HG02678 (cell line): ENCODE results near the gene ARMH1.
A peak's percentile ranks its signal among the peaks of the same experiment; 100 is the strongest.
"Not testable (repeated sequence)": the region's sequence is repeated elsewhere in the genome, so short reads cannot be mapped to it uniquely, and the experiment has no call there.

Source experiments
- ATAC-seq: cut with Tn5 transposase; IDR thresholded peaks from one replicate; pipeline ENCODE4 v1.9.1; 2021; ENCODE audit warnings: mild to moderate bottlenecking, moderate library complexity; ENCODE audit not compliant: unreplicated experiment

The ARMH1 gene

DNA sequence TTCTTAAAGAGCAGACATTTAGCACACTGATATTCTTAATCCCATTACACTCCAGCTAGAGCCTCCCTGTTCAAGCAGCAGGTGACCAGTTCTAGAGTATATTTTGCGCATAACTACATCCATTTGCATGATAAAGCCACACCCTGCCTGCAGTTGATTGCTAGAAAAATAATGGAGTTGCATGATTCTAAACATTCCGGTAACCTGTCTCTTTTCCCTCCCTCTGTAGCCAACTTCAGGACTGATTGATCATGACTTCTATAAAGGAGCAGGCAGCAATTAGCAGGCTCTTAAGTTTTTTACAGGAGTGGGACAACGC, 14.9 kb downstream of the ARMH1 start:
- ATAC-seq, result no peak

DNA sequence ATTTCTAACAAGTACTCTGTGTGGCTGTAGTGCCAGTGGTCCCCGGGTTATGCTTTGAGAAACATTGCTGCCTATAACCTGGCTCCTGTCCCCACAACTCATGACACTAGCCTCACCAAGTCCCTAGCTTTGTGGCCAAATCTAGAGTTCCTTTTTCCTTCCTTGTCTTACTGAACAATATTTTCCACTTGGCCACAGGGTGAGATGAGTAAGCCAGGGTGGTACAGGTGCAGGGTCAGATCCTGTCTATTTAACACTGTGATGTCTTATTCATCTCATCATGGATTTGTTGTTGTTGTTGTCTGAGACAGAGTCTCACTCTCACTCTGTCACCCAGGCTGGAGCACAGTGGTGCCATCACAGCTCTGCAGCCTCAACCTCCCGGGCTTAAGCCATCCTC, 18.6 kb downstream of the ARMH1 start:
- ATAC-seq, result no peak

DNA sequence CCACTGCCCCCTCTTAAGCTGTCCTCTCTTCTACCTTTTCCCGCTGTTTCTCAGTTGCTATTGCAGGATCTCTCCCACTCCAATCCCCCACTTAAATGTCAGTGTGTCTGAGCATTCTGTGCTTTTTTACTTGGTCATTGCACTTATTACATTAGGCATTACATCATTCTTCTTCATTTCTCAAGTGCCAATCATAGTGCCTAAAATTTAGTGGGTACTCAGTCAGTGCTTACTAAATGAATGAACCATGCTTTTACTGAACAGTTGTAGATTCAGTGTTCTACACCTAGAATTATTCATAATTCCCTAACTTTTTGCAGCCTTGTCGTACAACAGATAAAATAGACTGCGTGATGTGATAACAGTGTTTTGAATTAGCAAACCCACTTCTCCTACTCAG, 19.4 kb downstream of the ARMH1 start:
- no peak for ATAC-seq

DNA sequence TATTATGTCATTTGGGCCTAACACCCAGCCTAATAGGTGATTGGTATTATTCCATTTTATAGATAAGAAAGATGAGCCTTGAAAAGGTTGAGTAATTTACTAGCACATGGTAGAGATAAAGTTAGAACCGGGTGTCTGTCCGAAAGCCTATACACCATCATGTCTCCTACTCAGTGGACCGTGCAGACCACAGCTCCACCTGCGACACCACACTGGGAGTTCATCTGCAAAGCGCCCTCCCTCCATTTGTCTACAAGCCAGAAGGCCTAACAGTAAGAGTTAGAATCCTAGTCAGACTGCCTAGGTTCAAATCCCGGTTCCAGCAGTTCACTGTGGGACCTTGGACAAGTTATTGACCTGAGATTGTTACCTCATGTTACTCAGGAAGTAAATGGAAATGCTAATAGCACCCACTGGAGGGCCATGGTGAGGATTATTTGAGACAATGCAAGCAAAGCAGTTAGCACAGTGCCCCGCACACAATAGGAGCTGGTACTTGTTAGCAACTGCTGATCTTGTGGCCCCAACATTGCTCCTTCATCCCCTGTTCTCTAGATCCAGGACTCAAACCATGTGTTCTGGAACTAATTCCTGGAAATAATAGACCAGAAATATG, 20.5 kb downstream of the ARMH1 start:
- ATAC-seq, result peak; percentile 85

DNA sequence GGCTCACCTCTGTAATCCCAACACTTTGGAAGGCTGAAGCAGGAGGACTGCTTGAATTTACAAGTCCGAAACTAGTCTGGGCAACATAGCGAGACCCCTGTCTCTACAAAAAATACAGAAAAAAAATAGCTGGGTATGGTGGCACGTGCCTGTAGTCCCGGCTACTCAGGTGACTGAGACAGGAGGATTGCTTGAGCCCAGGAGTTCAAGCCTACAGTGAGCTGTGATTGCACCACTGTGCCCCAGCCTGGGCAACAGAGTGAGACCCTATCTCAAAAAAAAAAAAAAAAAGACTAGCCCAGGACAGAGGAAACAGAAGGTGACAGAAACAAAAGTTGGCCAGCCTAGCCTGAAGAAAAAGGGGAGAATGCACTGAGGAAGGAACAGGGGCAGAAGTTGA, 21.2 kb downstream of the ARMH1 start:
- ATAC-seq, result no peak

DNA sequence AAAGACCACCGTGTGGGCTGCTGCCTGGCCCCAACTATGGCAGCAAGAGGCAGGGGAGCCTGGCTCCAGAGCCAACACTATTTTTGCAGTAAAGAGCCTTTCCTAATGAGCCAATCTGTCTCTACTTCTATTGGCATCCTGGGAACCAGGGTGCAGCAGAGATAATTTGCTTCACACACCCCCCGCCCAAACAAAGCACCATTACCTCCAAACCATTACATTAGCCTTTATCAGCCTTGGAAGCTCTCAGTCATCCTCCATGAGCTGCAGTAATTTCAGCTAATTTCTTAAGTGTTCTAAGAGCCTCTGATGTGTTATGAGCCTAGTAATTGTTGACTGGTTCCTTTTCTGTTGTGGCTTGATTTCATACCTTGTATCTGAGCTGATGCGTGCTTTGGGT, 21.6 kb downstream of the ARMH1 start:
- ATAC-seq, result no peak

DNA sequence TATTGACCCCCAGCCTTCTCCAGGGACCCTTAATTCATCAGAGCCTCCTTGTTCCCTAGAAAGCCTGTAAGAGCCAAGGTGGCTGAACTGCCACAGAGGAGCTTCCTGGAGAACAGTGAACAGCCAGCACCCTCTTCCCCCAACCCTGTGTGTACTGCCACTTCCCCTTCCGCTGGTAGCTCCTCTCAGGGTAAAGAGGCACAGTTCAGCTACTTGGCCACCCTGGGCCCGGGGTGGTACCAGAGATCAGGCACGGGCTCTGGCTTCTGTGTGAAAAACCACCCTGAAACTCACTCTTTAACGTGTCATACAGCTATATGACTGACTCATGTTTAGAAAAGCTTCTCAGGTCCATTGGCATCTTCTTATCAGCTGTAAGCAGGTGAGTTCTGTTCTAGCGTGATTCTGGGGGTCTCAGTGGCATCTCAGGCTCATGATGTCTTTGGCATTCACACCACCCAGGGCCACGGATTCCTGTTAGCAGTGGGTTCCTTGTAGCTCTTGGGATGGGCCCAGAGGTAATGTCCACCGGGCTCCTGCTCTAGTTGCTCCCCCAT, 22.4 kb downstream of the ARMH1 start:
- ATAC-seq, result peak; percentile 41

DNA sequence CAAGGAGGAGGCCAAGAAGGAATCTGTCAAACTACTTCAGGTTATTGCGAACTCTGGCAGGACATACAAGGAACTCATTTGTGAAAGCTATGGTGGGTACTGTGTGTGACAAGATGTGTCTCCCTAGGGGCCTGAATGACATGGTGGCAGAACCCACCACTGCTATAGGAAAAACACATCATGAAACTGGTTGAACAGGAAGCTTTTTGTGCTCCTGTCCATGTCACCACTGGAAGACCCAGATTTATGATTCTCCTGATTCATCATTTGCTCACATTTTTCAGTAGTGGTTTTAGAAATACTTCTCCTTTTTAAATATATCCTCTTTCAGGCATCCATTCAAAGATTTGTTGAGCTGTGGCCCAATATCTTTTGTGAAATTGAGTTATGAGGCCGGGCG, 23.6 kb downstream of the ARMH1 start:
- ATAC-seq, result no peak

DNA sequence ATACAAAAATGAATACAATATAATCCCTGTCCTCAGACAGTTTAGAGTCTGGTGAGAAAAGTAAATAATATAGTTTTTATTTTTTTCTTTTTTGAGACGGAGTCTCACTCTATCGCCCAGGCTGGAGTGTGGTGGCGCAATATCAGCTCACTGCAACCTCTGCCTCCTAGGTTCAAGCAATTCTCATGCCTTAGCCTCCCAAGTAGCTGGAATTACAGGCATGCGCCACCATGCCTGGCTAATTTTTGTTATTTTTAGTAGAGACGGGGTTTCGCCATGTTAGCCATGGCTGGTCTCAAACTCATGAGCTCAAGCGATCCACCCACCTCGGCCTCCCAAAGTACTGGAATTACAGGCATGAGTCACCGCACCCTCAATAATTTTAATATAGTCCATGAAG, 24.9 kb downstream of the ARMH1 start:
- not testable (repeated sequence) for ATAC-seq

DNA sequence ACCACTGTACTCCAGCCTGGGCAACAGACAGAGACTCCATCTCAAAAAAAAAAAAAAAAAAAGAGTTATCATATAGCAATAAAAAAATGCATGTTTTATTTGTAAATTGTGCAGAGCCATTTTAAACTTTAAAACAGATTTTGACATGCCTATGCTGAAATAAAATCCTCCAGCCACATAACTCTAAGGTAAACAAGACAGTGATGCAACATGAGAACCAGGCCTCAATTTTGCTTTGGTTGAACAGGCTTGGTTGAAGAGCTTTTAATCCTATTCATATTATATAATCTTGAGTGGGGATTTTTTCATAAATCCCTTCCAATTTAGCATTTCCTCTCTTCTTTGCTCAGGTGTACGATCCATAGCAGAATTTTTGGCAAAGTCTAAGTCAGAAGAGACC, 26.1 kb downstream of the ARMH1 start:
- no peak for ATAC-seq

DNA sequence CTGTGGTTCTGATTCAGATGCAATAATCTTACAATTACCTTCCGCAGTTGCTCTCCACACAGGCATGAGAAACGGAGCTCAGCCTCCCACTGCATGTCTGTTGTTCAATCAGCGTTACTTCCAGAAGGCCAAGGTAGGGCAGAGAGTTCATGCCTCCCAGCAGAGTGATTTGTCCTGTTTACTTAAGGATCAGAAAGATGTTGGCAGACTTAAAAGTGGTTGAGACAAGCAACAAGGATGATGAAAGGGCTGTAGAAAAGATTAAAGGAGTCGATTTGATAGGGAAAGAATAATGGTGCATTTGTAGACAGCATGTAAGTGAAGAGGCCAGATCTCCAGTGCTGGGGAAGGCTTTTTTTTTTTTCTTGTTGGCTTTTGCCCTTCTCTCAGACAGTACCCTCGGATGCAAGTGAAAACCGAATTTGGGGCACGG, 26.6 kb downstream of the ARMH1 start:
- no peak for ATAC-seq

DNA sequence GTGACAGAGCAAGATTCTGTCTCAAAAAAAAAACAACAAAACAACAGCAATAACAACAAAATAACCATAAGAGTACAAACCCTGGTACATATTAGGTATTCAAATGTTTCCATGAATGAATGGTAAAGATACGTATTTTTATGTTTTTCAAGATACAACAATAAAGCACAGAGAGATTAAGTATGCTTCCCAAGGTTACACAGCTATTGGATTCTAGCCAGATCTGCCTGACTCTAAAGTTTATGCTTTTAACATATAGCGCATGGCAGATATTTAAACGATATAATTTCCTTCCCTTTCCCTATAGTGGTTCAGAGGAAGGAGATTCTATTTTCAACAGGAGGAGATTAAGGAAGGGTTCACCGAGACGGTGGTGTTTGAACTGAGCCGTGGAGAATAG, 31.0 kb downstream of the ARMH1 start:
- ATAC-seq, result no peak

DNA sequence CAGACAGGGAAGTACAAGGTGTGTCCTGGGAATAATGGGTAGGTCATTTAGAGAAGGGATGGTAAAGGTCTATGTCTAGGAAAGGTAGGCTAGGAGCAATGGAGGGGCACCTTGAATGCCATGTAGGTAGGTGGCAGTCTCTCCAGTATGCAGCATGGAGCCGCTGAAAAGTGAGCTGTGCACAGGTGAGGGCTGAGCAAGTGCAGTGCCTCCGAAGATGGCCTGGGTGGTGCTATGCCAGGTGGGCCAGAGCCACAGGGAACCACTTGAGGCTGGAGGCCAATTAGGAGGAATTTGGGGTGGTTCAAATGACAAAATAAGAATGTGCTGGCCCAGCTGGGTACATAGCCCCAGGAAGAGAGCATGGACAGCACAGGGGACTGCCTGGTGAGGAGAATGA, 31.4 kb downstream of the ARMH1 start:
- no peak for ATAC-seq

DNA sequence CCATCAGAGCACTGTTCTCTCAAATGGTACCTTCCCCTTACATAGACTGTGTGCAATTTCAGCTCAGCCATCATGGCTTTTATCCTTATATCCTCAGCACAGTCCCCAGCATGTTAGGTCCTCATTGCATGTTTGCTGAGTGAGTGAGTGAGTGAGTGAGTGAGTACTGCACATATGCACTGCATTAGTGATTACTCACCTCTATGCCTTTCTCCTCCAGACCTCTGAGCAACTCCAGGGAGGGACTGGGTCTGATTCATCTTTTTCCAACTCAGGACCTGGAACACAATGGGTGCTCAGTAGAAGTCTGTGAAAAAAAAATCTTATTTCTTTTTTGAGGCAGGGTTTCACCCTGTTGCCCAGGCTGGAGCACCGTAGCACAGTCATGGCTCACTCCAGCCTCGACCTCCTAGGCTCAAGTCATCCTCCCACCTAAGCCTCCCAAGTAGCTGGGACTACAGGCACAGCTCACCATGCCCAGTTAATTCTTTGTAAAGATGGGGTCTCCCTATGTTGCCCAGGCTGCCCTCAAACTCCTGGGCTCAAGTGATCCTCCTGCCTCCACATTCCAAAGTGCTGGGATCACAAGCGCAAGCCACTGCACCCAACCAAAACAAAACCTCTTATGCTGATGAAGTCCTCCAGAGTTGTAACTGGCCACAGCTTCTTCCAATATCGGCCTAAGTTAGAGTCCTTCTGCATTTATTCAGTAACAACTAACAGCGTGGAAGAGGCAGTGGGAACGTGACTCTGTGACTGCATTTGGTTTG, 32.8 kb downstream of the ARMH1 start:
- ATAC-seq, result no peak

DNA sequence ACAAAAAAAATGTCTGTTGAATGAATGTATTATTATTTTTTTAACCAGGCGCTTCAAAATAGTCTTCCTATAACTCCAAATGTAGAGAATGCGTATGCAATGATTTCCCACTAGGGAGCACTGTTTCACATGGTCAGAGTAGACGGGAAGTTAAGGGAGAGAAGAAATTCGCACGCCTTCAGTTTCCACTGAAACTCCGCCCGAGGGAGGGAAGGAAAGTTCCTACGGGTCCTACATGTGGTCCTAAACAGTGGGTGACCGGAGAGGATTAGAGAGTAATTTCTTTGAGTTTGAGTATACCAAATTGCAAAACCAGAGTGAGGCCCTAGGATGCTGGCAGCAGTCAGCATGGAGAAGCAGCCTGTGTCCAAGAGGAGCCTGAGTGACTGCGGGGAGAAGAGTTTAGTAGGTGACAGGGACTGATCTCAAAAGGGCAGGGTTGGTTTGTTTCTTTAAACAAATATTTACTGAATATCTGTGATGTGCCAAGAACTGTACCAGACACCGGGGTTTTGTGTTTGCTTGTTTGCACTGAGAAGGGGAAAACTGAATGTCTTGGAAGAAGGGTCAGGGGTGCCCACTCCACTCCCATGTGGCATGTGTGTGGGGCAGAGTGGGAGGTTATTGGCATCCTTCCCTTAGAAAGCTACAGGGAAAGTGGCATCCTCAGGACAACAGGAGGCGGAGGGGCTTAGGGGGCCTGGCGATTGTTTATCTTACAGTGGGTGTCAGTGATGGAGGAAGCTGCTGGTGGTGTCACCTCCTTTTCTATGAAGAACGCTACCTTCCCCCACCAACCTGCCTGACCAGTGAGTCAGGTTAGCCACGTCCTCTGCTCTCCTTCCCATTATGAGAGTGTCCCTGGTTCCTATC, 33.7 kb downstream of the ARMH1 start:
- ATAC-seq, result no peak

DNA sequence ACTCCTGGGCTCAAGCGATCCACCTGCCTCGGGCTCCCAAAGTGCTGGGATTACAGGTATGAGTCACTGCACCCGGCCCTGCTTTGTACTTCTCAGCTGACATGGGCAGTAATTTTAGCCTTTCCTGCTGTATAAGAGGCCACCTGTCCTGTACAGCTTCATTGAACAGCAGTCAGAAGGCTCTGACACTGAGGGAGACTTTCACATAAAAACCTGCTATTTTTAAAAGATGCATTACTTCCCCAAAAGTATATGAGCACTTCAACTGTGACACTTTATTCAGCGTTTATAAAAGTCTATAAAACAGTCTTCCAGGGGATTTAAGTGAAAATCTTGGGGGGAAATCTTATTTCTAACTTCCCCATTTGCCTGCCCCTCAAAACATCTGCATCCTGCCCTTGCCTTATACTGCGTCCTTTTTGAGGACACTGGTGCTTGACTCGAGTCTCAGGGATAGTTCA, 38.8 kb downstream of the ARMH1 start:
- ATAC-seq, result peak; percentile 53

DNA sequence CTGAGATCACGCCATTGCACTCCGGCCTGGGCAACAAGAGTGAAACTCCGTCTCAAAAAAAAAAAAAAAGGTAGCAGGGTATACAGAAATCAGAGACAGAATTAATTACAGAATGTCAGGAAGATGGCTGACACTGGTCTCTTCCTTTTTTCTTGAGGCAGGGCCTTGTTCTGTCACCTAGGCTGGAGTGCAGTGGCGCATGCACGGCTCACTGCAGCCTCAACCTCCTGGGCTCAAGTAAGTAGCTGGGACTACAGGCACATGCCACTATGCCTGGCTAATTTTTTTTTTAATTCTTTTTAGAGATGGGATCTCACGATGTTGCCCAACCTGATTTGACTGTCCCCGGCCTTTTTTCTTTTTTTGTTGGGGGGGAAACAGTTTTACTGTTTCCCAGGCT, 40.0 kb downstream of the ARMH1 start:
- no peak for ATAC-seq

DNA sequence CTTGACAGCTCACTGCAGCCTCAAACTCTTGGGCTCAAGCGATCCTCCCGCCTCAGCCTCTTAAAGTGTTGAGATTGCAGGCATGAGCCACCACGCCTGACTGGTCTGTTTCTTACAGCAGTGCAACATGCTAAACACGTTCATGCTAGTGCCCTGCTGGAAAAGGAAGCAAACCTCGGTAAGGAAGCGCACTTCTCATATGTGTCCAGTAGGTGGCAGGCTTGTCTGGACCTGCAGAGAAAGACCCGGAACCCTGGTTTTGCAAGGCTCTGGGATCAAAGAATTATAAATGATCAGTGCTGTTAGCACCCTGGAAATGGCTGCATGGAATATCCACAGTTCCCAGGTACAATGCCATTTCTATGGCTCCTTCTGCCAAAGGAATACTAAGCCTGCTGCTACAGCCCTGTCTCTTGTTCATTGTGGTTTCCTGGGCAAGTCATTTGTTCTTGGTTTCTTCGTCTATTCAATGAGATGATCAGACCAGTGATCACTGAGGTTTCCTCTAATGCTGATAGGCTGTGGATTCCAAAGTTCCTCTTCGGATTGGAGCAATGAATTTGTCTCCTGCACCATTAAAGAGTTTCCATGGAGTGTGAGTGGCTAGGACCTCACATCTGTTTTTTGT, 40.5 kb downstream of the ARMH1 start:
- ATAC-seq, result no peak

DNA sequence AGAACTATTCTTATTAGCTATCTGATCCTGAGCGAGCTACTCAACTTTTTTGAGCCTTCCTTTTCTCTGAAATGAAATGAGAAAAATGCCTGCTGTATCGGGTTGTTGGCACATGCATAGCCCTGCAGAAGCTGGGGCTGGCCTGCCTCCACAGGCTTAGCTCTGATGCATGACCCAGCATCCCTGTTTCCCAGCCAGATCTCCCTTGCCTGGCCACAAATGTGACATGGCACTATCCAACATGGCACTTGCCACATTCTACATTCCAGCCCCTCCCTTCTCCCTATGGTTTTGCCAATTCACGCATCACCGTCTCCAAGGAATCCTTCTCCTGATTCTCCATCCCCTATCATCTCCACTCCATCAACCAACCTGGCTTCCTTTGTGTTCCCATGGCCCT, 42.6 kb downstream of the ARMH1 start:
- no peak for ATAC-seq

DNA sequence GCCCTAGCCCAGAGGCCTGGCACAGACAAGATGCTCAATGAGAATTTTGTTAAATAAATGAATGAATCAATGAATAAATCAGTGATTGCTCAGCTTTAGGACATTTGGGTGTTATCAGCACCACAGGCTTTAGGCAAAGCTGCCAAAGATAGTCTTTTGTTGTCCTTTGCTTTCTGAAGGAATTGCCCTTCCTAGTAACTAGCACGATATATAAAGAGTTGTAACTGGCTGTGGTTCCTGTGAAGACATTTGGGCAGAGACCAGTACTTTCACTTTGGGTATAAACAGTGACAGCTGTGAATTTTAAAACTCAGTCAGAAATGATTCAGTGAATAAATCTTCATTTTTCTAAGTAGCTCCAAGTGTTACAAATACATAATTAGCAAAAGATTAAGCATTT, 43.1 kb downstream of the ARMH1 start:
- ATAC-seq, result no peak

DNA sequence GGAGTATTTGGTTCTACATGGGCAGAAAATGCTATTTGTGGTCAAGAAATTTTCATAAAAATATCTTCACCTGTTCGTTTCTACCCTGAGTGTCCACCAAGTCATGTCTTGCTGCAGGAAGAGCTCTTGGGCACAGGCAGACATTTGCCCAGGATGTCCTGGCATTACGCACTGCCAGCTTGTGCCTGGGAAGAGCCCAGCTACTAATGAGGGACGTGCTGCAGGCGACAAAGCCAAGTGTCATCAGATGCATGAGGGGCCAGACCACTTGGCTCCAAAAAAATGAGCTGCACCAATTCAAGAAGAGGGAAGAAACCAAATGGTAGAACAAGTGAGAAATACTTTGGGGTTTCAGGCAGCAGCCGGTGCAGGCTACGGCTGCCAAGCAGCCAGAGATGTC, 43.6 kb downstream of the ARMH1 start:
- no peak for ATAC-seq
